GM19240 (cell line): ENCODE data around the gene RNF157.
A peak's percentile ranks its signal among the peaks of the same experiment; 100 is the strongest.
"Not testable (repeated sequence)": the region's sequence is repeated elsewhere in the genome, so short reads cannot be mapped to it uniquely, and the experiment has no call there.

Experiments used
- DNase-seq: peaks from one replicate; pipeline ENCODE4 v3.0.0; 2011; ENCODE audit warnings: low spot score; ENCODE audit not compliant: insufficient read length

Gene RNF157

GRCh38 chr17:76189741-76190140 is 50.6 kb downstream of the RNF157 start:
- no peak for DNase-seq

- no peak for DNase-seq
Measured at GRCh38 chr17:76189247-76189646, 51.0 kb downstream of the RNF157 start.

GRCh38 chr17:76188213-76189016 is 51.9 kb downstream of the RNF157 start:
- no peak for DNase-seq

- not testable (repeated sequence) for DNase-seq
Measured at GRCh38 chr17:76186774-76187173, 53.5 kb downstream of the RNF157 start.

- DNase-seq, result no peak
Measured at GRCh38 chr17:76184290-76184689, 56.0 kb downstream of the RNF157 start.

GRCh38 chr17:76182016-76182764 is 58.1 kb downstream of the RNF157 start:
- DNase-seq, result peak; percentile 80

GRCh38 chr17:76179496-76180467 is 60.5 kb downstream of the RNF157 start:
- peak; percentile 40 for DNase-seq

GRCh38 chr17:76178124-76178523 is 62.2 kb downstream of the RNF157 start:
- DNase-seq, result no peak

GRCh38 chr17:76176701-76177574 is 63.4 kb downstream of the RNF157 start:
- DNase-seq, result no peak

- no peak for DNase-seq
Measured at GRCh38 chr17:76174037-76174436, 66.3 kb downstream of the RNF157 start.

- no peak for DNase-seq
Measured at GRCh38 chr17:76173474-76173873, 66.8 kb downstream of the RNF157 start.

GRCh38 chr17:76171706-76172105 is 68.6 kb downstream of the RNF157 start:
- DNase-seq, result no peak

GRCh38 chr17:76170114-76170513 is 70.2 kb downstream of the RNF157 start:
- no peak for DNase-seq

GRCh38 chr17:76166906-76167305 is 73.4 kb downstream of the RNF157 start:
- no peak for DNase-seq

- DNase-seq, result no peak
Measured at GRCh38 chr17:76166168-76166567, 74.1 kb downstream of the RNF157 start.

- no peak for DNase-seq
Measured at GRCh38 chr17:76164331-76164730, 76.0 kb downstream of the RNF157 start.

GRCh38 chr17:76163919-76164318 is 76.4 kb downstream of the RNF157 start:
- no peak for DNase-seq

GRCh38 chr17:76161619-76162266 is 78.5 kb downstream of the RNF157 start:
- DNase-seq, result no peak

- no peak for DNase-seq
Measured at GRCh38 chr17:76160896-76161528, 79.3 kb downstream of the RNF157 start.

GRCh38 chr17:76159157-76159556 is 81.1 kb downstream of the RNF157 start:
- DNase-seq, result no peak
